Renal cortical epithelial cell (primary cell): ENCODE data around the gene NFKBIA. TPM values are rescaled to one million over a fixed set of nuclear protein-coding genes. Genes with fewer than 3 reads are reported as not detected.
"Not testable (repeated sequence)": the region's sequence is repeated elsewhere in the genome, so short reads cannot be mapped to it uniquely, and the experiment has no call there.

Source experiments
- DNase-seq: peaks from one replicate; pipeline ENCODE4 v3.0.0-alpha.2; 2011; ENCODE audit warnings: low read depth
- total RNA-seq: library from RNA; depleted of rRNA; stranded (reverse); fragments of >200 nt; gene quantifications from 2 replicates; pipeline ENCODE4 v1.2.3, GENCODE V29; 2014

NFKBIA gene
- total RNA-seq, 1 donor from 2014 or later, result 213 TPM

DNA sequence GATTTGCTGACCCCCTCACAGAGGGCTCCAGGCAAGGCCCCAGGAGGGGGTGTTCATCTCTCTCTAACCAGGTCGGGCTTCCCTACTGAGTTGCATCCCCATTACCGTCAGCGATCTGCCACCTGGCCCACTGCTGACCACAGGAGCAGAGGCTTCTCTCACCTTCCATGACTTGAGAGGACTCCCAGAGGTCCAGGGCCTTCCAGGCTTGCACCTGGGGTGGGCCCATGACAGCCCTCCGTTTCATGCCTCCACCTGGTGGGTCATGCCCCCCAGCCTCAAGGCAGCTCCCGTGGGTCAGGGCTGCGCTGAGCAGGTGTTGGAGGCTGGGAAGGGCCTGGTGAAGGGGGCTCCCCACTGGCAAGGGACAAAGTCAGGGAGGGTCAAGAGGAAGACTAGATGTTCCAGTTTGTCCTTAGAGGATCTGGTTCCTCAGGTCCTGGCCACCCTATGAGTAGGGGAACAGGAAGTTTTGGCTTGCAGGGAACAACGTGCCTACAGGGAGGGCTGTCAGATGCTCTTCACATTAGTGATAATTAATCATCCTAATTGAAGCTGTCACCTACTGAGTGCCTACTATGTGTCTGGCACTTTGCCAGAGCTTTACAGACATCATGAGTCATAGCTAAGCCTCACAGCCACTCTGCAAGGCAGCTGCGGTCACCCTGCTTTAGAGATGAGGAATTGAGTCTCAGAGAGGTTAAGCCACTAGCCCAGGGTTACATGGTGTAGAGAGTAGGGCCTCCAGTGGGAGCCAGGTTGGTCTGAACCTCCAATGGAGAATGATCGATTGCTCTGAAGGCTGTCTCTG, 13.8 kb downstream of the NFKBIA start:
- no peak for DNase-seq

DNA sequence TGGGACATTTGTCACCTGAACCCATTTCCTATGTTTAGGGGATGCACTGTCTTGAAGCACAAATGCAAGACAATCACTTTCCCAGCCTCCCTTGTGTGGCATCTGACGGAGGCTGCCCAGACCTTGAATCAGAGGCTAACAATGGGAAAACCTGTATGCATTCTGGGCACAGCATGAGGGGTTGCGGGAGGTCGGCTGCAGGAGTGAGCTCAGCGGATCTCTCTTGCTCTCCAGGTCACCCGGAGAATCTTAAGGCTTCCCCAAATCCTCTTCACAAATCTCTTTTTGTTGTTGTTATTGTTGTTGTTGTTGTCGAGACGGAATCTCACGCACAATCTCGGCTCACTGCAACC, 15.3 kb downstream of the NFKBIA start:
- no peak for DNase-seq

GRCh38 chr14:35388656-35389314, 15.8 kb downstream of the NFKBIA start:
- DNase-seq, result no peak

DNA sequence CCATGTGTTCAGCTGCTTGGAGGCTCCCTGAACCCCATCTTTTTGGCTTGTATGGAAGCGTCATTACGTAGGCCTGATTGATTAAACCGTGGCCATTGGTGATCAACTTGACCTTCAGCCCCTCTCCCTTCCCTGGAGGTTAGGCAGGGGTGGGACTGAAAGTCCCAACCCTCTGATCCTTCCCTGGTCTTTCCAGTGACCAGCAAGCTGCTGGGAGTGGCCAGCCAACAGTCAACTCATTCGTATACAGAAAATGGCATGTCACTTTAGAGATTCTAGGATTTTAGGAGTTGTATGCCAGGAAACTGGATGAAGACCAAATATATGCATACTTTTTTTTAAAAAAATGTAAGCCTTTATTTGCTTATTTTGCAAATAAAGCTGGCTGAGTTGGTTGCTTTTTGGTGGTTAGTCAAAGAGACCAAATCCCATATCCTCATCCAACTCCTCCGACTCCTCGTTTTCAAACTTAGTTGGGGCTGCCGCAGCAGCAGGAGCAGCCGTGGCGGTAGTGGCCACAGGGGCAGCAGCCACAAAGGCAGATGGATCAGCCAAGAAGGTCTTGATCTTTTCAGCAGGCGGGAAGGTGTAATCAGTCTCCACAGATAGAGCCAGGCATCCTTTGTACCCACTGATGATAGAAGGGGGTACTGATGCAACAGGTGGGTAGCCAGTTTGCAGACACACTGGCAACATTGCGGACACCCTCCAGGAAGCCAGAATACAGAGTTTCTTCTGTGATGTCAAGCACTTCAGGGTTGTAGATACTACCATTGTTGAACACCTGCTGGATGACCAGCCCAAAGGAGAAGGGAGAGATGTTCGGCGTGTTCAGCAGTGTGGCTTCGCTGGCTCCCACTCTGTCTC, 16.6 kb downstream of the NFKBIA start:
- no peak for DNase-seq

DNA sequence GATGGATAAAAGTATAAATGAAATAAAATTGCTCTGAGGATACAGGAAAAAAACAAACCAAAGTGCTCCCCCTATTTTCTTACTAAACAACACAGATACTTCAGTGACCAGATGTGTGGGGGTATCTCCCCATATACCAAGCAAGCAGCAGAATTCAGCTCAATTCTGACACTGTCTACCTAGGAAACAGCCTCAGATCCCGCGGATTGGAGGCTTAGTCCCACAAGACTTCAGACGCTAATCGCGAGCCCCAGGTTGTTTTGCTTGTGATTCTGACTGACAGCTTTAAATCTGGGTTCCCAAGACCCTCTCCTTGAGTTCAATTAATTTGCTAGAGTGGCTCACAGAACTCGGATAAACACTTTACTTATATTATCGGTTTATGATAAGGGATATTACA, 17.3 kb downstream of the NFKBIA start:
- DNase-seq, result no peak

GRCh38 chr14:35386673-35387125, 17.9 kb downstream of the NFKBIA start:
- no peak for DNase-seq

DNA sequence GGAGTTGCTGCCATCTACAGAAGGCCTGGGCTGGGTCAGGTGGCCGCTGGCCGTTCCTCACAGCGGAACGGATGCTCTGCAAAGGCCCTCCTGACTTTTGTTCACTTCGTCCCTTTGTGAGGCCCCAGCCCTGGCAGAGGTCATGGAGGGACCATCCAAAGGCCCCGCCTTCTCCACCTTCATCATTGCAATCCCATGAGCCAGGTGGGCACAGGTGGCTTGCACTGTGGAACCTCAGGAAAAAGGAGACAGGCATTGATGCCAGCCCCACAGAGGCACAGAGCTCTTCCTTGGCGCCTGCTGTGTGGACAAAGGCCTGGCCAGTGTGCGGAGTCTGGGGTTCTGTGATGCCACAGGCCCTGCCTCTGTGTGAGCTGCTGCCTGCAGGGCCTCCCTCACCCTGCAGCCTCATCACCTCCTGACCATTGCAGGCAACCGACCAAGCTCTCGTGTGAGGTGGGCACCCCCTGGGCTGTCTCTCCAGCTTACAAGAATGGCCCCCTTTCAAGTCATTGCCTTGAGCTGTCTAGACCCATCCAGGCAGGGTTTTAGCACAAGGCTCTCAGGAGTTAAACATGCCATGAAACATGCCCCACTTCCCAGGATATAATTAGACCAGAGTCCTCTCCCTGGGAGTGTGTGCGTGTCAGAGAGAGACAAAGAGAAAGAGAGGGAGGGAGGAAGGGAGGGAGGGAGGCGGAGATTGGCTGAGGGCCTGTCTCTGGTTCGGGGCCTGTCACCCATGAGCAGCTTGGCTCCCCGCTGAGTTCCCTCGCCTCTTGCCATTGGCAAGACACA, 19.3 kb downstream of the NFKBIA start:
- DNase-seq, result peak; percentile 91

- DNase-seq, result peak; percentile 86
Measured at GRCh38 chr14:35384455-35385041, 20.0 kb downstream of the NFKBIA start.

DNA sequence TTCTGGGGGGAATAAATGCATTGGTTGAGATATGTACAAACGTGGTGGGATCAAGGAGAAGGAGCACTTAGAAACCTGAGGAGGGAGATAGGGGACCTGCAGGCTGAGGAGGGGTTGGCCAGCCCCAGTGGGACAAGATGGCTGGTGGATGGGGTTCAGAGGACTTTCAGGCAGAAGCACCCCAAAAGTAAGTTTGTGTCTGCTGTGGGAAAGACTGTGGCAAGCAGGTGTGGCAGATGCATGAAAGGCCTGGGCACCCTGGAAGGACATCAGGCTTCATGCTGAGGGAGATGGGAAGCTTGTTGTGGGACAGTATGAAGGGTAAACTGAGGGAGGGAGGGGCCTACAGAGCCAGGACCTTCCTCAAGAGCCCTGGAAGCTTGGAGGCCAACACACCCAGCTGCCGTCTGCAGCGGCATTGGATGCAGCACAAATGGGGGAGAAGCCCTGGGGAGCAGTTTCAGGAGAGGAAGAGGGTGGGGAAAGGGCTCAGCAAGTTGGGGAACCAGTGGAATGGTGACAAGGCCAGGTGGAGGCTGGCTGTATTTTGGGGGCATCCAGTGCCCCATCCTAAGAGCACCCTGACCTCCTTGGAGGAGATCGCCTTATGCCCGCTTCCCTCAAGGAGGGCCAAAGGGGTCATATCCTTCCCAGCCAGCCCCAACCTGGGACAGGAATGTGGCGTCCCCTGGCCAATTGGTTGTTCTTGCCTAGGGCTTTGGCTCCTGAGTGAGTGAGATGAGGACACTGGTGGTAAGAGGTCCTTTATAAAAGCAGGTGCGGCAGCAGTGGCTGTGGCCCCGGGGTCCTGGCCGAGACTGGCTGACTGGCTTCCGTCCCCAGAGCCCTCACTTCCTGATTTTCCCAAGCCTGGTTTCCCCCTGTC, 20.7 kb downstream of the NFKBIA start:
- no peak for DNase-seq

GRCh38 chr14:35380794-35381193, 23.8 kb downstream of the NFKBIA start:
- DNase-seq, result no peak

- DNase-seq, result not testable (repeated sequence)
Measured at GRCh38 chr14:35379234-35379933, 25.2 kb downstream of the NFKBIA start.

DNA sequence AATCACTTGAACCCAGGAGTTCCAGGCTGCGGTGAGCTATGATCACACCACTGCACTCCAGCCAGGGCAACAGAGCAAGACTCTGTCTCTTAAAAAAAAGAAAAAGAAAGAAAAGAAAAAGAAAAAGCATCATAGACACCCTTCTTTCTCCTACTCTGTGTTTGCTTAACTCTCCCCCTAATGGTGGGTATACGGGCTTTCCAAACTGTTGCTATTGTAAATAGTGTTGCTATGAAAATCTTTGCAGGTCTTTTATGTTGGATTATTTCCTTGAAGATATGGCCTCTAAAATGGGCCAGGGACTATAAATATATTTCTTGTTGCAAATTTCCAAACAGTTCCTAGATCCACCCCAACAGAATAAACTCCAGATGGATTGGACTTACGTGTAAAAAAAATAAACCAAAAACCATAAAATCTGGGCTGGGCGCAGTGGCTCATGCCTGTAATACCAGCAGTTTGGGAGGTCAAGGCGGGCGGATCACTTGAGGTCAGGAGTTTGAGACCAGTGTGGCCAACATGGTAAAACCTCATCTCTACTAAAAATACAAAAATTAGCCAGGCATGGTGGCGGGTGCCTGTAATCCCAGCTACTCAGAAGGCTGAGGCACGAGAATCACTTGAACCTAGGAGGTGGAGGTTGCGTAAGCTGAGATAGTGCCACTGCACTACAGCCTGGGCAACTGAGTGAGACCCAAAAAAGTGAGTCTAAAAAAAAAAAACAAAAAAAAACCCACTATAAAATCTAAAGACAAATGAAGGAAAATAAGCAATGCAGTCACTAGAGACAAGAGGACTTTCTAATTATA, 25.9 kb downstream of the NFKBIA start:
- DNase-seq, result no peak

GRCh38 chr14:35375558-35376025, 29.0 kb downstream of the NFKBIA start:
- no peak for DNase-seq

DNA sequence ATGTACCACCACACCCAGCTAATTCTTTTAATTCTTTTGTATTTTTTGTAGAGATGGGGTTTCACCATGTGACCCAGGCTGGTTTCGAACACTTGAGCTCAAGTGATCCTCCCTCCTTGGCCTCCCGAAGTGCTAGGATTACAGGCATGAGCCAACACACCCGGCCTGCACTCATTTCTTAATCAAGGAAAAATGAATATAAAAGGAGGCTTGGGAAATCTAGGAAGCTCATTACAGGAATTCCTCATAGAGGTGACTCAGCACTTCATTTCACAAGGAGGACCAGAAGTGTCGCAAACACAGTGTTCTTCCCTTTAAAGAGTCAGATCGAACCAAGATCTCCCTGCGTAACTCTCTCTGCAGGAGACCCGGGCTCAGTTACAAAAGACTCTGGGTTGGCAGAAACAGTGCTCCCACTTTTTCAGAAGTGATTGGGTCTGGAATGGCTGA, 30.3 kb downstream of the NFKBIA start:
- DNase-seq, result peak; percentile 99

- DNase-seq, result not testable (repeated sequence)
Measured at GRCh38 chr14:35373208-35373607, 31.3 kb downstream of the NFKBIA start.

GRCh38 chr14:35370969-35371368, 33.6 kb downstream of the NFKBIA start:
- no peak for DNase-seq

DNA sequence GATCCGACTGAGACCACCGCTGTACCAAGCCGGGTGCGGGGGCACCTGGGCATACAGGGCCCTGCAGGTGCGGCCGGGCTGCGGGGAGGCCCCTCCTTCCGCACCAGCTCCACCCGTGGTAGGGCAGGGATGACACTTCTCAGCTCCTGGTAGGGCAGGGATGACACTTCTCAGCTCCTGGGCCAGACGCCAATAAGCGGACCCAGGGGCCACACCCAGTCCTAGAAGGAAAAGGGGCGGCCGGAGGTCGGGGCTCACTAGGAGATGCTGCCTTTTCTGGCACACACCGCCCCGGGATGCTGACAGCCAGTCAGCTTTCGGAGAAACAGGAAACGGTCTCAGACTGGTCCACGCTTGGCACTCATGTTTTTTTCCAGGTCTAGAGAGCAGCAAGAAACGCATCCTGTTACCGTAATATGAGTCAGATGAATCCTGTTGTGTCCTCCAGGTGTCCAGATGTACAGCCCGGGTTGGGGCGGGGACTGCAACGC, 34.8 kb downstream of the NFKBIA start:
- no peak for DNase-seq
